GM21619 (cell line): ENCODE data around the gene SNX9.
"Not testable (repeated sequence)": the region's sequence is repeated elsewhere in the genome, so short reads cannot be mapped to it uniquely, and the experiment has no call there.

Experiments
- ATAC-seq: cut with Tn5 transposase; IDR thresholded peaks from one replicate; pipeline ENCODE4 v1.9.1; 2021; ENCODE audit not compliant: unreplicated experiment

The SNX9 gene

GRCh38 chr6:157911278-157911677 is 88.2 kb downstream of the SNX9 start:
- ATAC-seq: no peak

DNA sequence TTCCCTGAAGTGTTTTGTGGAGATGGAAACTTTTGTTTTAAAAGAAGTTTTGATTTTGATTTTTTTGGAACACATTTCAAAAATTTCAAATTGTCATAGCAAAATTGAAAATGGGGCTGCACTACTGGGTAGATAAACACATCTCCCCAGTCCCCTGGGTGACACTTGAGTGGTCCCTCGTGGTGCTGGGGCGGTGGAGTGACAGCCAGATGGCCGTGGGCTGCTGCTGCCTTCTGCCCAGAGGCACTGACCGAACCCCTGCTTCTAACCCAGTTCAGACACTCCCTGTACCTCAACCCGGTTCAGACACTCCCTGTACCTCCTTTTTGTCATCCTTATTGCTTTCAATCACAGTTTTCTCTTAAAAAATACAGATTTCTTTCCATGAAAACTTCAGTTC is 88.7 kb downstream of the SNX9 start:
- ATAC-seq: no peak

GRCh38 chr6:157912326-157912725 is 89.3 kb downstream of the SNX9 start:
- no peak for ATAC-seq

- ATAC-seq: no peak
These were observed 98.8 kb downstream of the SNX9 start for GRCh38 chr6:157921685-157922367.

- ATAC-seq: no peak
These were observed 102.7 kb downstream of the SNX9 start for GRCh38 chr6:157925771-157926170.

- no peak for ATAC-seq
These were observed 104.0 kb downstream of the SNX9 start for GRCh38 chr6:157927011-157927410.

GRCh38 chr6:157928428-157928827 is 105.4 kb downstream of the SNX9 start:
- ATAC-seq: no peak

- no peak for ATAC-seq
These were observed 106.0 kb downstream of the SNX9 start for GRCh38 chr6:157929076-157929475.

DNA sequence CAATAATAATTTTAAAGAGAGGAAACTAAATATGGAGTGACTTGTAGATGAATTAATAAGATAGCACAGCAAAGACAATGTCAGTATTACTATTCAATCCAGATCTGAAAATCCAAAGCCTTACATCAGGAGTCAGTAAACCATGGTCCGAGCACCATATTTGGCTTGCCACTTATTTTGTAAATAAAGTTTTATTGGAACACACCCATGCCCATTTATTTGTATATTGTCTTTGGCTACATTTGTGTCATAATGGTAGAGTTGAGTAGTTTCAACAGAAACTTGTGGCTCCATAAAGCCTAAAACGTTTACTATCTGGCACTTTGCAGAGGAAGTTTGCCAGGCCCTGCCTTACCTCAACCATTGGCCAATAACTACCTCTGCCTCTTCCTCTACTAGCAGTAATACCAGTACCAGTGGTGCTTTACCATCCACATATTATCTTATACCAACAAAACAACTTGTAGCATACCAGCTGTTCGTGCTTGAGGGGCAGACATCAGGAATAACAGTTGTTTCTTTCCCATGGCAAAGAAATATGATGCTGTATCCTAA is 106.8 kb downstream of the SNX9 start:
- no peak for ATAC-seq

DNA sequence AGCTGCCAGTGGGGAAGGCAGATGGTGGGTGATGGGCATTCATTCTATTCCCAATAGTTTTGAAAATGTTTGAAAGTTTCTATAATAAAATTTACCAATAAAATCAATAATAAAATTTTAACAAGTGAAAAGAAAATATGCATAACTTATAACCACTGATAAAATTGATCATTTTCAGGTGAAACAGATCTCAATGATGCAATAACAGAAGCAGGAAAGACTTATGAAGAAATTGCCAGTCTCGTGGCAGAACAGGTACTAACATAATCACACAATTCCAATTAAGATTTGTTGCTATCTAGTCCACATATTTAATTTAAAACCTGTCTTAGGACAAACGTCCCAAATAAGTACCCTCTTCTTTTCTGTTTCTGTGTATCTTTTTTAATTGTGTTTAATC is 112.7 kb downstream of the SNX9 start:
- ATAC-seq: no peak

- no peak for ATAC-seq
These were observed 114.3 kb downstream of the SNX9 start for GRCh38 chr6:157937318-157937717.

GRCh38 chr6:157937916-157938315 is 114.9 kb downstream of the SNX9 start:
- no peak for ATAC-seq

DNA sequence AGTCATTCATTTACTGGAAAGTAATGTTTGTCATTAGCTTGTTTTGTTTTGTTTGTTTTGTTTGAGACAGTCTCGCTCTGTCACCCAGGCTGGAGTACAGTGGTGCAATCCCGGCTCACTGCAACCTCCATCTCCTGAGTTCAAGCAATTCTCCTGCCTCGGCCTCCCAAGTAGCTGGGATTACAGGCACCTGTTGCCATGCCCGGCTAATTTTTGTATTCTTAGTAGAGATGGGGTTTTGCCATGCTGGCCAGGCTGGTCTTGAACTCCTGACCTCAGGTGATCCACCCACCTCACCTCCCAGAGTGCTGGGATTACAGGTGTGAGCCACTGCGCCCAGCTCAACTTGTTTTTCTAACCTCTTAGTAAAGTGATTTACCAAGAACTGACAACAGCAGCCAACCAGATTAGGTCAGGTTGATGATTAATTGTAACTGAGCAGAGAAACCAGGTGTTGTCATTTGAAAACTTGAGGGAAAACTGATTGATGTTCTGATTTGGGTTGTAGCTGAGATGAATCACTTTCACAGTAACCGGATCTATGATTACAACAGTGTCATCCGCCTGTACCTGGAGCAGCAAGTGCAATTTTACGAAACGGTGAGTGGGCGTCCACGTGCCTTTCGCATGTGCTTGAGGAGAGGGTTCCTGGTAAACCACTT is 117.5 kb downstream of the SNX9 start:
- not testable (repeated sequence) for ATAC-seq

- no peak for ATAC-seq
These were observed 118.2 kb downstream of the SNX9 start for GRCh38 chr6:157941101-157941863.

DNA sequence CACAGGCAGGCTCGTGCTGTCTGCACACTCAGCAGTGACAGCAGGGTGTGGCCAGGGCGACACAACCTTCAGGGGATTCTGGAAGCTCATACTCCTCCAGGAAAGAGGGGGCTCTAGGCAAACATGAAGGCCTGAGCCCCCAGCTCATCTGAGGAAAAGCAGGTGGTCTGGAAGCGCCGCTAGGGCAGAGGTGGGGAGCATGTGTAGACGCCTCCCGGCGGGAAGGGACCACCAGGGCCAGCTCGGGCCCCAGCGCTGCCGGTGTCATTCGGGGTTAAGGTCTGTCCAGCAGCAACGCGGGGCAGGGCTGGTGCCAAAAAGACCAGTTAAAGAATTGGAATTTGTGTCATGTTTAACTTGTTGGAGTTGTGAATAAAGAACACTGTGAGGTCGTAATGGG is 119.3 kb downstream of the SNX9 start:
- no peak for ATAC-seq

DNA sequence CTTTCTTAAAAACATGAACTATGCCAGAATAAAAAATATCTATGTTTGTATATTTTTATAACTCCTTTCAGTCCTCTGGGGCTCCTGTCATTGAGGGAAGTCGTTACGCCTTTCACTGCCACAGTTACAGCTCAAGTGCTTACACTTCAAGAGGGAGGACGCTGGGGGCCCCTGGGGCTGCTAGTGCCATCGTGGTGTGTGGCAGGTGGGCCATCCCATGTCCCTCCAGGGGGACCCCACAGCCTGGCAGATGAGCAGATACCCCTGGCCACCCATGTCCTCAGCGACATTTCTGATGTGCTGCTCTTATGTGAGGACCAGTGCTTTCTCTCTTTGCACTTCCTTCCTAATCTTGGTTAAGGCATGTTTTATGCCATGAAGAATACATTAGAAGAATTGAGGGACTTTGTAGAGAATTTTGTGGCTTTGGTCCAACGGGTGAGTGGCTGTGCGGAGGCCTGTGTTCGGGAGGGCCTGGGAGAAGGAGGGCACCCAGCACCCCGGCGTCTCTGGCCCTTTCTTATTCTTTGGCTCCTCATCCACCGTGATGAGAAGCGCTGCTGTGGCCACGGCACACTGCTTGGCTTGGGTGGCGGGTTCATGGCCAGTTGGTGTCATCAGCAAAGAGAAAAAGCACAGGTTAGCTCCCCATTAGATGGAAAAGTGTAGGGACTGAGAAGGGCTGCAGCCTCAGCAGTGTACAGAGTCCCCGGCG is 120.4 kb downstream of the SNX9 start:
- no peak for ATAC-seq

DNA sequence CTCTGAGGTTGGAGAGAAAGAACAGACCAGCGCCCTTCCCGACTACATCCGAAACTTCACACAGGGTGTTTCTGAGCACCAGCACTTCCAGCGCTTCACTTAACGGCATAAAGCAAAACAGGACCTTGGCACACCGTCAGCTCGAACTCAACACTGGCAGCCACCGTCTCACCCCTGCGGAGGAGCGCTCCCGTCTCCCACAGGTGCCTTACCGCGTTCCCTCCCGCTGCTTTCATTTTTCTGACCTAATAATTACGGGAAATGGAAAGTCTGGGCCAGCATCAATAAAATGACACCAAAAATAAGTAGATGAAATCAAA is 120.9 kb downstream of the SNX9 start:
- ATAC-seq: no peak

DNA sequence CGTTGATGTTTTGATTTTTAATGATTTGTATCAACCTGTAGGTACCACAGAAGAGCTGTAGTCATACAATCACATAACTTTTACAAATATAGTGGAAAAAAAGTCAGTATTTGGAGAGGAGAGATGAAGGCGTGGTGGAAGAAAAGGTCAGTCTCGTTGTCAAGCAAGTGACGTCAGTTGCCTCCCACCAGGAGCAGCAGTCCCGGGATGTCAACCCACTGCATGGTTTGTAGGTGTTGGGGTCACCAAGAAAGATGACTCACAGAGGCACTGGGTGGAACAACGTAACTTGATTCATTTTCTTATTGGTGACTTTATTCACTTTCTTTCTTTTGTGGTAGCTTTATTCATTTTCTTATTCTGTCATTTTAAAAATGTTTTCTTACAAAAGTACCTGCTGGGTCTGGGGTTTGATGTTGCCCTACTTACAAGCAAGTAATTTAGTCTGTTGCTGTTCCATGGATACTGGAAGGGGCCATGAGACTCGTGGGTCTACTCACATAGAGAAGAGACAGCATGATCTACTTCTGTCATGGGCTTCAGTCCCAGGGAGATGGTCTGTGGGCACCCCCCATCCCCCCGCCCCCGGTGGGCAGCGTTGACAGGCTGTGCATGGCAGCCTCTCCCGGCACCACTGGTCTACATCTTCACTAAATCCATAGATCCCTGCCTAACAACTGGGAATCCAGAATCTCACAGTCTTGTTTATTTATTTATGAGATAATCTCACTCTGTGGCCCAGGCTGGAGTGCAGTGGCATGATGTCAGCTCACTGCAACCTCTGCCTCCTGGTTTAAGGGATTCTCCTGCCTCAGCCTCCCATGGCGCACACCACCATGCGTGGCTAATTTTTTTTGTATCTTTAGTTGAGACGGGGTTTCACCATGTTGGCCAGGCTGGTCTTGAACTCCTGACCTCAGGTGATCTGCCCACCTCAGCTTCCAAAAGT is 122.2 kb downstream of the SNX9 start:
- ATAC-seq: no peak

DNA sequence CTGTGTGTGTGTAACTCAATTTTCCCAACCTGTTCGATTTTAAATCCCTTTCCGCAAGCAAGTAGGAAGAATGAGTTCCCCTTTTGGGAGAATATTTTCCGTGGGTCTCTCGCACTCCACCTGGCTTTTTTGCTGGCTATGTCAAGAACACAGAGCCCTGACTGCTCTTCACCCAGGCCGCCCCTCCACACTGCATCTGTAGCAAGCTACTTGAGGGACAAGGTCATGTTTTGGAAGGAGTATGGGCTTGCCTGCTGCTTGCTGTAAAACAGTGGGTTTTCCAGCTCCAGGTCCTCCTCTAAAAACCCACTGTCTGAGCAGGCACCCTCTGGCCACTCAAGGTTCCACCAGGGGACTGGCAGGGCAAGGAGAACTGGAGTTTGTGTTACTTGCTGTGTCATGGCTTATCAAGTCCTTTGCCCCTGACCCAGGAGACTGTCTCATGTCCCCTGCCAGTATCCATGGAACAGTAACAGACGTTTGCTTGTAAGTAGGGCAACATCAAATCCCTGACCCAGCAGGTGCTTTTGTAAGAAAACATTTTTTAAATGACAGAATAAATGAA is 123.1 kb downstream of the SNX9 start:
- ATAC-seq: no peak
